CD4-positive, alpha-beta T cell (primary cell): Measurements from ENCODE around the gene NINJ1. TPM values are rescaled to one million over a fixed set of nuclear protein-coding genes. Genes with fewer than 3 reads are reported as not detected.

Experiments
- ATAC-seq: fragments of 200-7000 bp; cut with Tn5 transposase; one replicate; pipeline ENCODE4 v1.10.0; 2022; ENCODE audit warnings: mild to moderate bottlenecking; ENCODE audit not compliant: poor library complexity
- CTCF ChIA-PET: fragments of 350-600 bp; sonication (Branson Sonifier 250); formaldehyde crosslinking; loops from one replicate; lab custom pipeline; 2021; ENCODE audit warnings: antibody characterized with exemption, inconsistent platforms; lab: Charles Lee
- POLR2A ChIA-PET: fragments of 350-600 bp; sonication (Branson Sonifier 250); formaldehyde crosslinking; loops from one replicate; lab custom pipeline; 2021; ENCODE audit warnings: antibody characterized with exemption, inconsistent platforms; lab: Charles Lee
- DNase-seq, 14 experiments: peaks; one replicate each; pipeline ENCODE4 v3.0.0-alpha.2; 2013 to 2020; ENCODE audit warnings: mixed read lengths in 2 of 14
- H3K27ac ChIP-seq, 2 donors: one replicate each; pipeline versions ENCODE4 v1.5.1 to v1.7.0; 2013; ENCODE audit warnings: low read length in 2 of 2, low read depth in 1 of 2, mild to moderate bottlenecking in 1 of 2
- H3K27me3 ChIP-seq, 2 experiments: 1 replicate in 1 of 2; 2 replicates in 1 of 2; pipeline versions ENCODE4 v1.6.1 to v1.7.0; 2013; ENCODE audit warnings: low read length in 2 of 2, control low read depth in 1 of 2, mild to moderate bottlenecking in 1 of 2, moderate library complexity in 1 of 2; ENCODE audit not compliant: insufficient read depth in 2 of 2, control insufficient read depth in 1 of 2
- H3K36me3 ChIP-seq: one replicate; pipeline ENCODE4 v1.6.1; 2013; ENCODE audit warnings: low read length, control low read depth; ENCODE audit not compliant: insufficient read depth
- H3K4me1 ChIP-seq: one replicate; pipeline ENCODE4 v1.6.1; 2013; ENCODE audit warnings: low read length, control low read depth; ENCODE audit not compliant: insufficient read depth
- H3K4me3 ChIP-seq: one replicate; pipeline ENCODE4 v1.5.1; 2013; ENCODE audit warnings: mild to moderate bottlenecking, low read length, moderate library complexity
- H3K9me3 ChIP-seq, 2 experiments: 1 replicate in 1 of 2; 2 replicates in 1 of 2; pipeline versions ENCODE4 v1.6.1 to v1.7.0; 2013; ENCODE audit warnings: low read length in 2 of 2, mild to moderate bottlenecking in 2 of 2, control low read depth in 1 of 2, moderate library complexity in 1 of 2; ENCODE audit not compliant: control insufficient read depth in 1 of 2, insufficient read depth in 1 of 2
- H3K27ac Mint-ChIP-seq: one replicate; pipeline ENCODE4 v1.8.0; 2020; ENCODE audit warnings: mixed read lengths
- H3K27me3 Mint-ChIP-seq: one replicate; pipeline ENCODE4 v1.8.0; 2021; ENCODE audit warnings: mixed read lengths
- H3K36me3 Mint-ChIP-seq: one replicate; pipeline ENCODE4 v1.8.0; 2021; ENCODE audit warnings: low read depth, mixed read lengths
- H3K4me1 Mint-ChIP-seq: one replicate; pipeline ENCODE4 v1.8.0; 2021; ENCODE audit warnings: low read depth, mixed read lengths
- H3K4me3 Mint-ChIP-seq: one replicate; pipeline ENCODE4 v1.8.0; 2020; ENCODE audit warnings: mild to moderate bottlenecking, mixed read lengths
- H3K9me3 Mint-ChIP-seq: one replicate; pipeline ENCODE4 v1.8.0; 2020; ENCODE audit warnings: mixed read lengths
- intact Hi-C, 2 experiments: fragments of 100-400 bp; cut with DNase I in 1 of 2; cut with micrococcal nuclease in 1 of 2; formaldehyde crosslinking; loops; one replicate each; pipeline versions ENCODE4 v1.15.1 to v1.9.0; 2023 to 2025; cut with DNase I, micrococcal nuclease
- total RNA-seq, 174 experiments: library from RNA in 2 of 174; stranded (reverse) in 2 of 174; gene quantifications; one replicate each; pipeline ENCODE4 v1.2.3 and lab custom pipeline; 2021 to 2026
- TF ChIP-seq, protein P1 (sequence below): fragments of 200-600 bp; IDR thresholded peaks from one replicate; pipeline ENCODE4 v1.8.0; 2022; ENCODE audit warnings: antibody characterized with exemption, mild to moderate bottlenecking

NINJ1 gene
- total RNA-seq, 2 experiments from 2014 or later, result 87.8 to 87.9 TPM

DNA sequence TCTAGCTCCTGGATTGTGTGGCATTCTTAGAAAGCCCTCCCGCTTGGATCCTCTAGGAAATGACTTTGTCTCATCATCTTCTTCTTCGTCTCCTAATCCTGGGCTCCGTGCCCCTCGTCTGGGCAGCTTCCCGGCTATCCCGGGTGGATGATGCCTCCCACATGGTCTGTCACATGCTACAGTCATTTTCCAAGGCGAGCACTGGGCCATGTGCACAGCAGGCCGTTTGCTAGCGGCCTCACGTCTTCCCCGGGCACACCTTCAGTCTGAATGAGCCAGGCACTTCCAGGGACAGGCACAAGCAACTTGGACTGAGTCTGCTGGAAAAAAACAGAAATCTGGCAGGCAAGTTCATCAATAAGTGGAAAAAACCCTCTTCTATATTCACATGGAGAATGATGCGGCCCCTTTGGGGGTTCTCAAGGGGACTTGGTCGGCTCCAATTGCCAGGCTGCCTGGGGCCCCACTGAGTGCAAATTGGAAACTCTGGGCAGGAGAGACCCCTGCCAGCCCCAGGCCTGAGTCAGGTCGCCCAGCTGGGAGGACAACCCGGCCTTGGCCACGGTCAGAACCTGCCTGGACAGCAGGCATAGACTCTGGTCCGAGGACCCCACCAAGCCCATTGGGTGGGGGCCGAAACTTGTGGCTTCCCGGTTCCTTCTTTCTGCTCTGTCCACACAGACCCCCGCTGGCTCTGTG is 38.8 kb upstream of the NINJ1 start:
- intact Hi-C loops, result no loop called here
- POLR2A ChIA-PET, result no interaction called here

DNA sequence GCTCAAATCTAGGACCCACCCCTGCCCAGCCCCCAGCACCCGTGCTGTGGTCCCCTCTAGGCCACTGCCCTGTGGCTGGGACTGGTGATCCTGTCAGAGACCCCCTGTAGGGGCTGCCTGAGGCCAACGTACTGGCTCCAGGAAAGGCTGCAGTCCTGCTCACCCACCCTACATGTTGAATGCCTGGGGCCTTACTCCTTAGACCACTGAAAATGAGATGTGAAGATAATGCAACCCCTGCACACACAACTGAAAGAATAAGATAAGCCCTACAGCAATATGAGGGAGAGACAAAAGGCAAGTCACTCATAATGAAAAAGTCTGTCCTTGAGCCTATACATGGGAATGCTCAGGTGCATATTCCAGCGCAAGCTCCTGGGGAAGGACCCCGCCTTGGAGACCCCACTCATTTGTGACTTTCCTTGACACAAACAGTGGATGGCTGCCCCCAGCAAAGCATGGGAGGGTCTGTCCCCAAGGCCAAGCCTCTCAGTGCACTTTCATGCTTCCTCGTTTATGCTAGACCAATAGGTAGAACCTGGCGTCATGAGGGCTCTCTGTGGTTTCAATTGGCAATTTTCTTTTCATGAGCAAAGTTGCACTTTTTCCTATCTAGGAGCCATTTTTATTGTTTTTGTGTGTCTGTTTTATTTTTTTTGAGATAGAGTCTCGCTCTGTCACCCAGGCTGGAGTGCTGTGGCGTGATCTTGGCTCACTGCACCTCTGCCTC is 37.4 kb upstream of the NINJ1 start:
- H3K27me3 Mint-ChIP-seq, result no peaks in the 10 kb centered on the region
- Histone ChIP-seq H3K27me3 (no peaks in the 10 kb centered on the region), H3K27ac (no peak overlapping the region), H3K4me3 (no peak overlapping the region), H3K9me3 (no peaks in the 10 kb centered on the region), H3K4me1 (peaks cover 7% of the 10 kb centered on the region), H3K36me3 (no peaks in the 10 kb centered on the region)
- H3K27ac Mint-ChIP-seq, result no peak overlapping the region
- DNase-seq (no peak), ATAC-seq (no peak)
- intact Hi-C loops, result no loop called here
- H3K4me1 Mint-ChIP-seq, result peaks cover 6% of the 10 kb centered on the region
- TF ChIP-seq, protein P1, sequence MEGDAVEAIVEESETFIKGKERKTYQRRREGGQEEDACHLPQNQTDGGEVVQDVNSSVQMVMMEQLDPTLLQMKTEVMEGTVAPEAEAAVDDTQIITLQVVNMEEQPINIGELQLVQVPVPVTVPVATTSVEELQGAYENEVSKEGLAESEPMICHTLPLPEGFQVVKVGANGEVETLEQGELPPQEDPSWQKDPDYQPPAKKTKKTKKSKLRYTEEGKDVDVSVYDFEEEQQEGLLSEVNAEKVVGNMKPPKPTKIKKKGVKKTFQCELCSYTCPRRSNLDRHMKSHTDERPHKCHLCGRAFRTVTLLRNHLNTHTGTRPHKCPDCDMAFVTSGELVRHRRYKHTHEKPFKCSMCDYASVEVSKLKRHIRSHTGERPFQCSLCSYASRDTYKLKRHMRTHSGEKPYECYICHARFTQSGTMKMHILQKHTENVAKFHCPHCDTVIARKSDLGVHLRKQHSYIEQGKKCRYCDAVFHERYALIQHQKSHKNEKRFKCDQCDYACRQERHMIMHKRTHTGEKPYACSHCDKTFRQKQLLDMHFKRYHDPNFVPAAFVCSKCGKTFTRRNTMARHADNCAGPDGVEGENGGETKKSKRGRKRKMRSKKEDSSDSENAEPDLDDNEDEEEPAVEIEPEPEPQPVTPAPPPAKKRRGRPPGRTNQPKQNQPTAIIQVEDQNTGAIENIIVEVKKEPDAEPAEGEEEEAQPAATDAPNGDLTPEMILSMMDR, result no peak
- CTCF ChIA-PET, result no interaction called here
- POLR2A ChIA-PET, result no interaction called here
- no peak overlapping the region for H3K4me3 Mint-ChIP-seq
- no peaks in the 10 kb centered on the region for H3K9me3 Mint-ChIP-seq
- no peaks in the 10 kb centered on the region for H3K36me3 Mint-ChIP-seq

More for the DNA sequence above, 38.8 kb upstream of the NINJ1 start:
- no peak overlapping the region for H3K27ac Mint-ChIP-seq
- DNase-seq, result no peak
- no peaks in the 10 kb centered on the region for H3K9me3 Mint-ChIP-seq
- Histone ChIP-seq H3K4me1 (peaks cover 7% of the 10 kb centered on the region), H3K4me3 (no peak overlapping the region), H3K27ac (no peak overlapping the region), H3K9me3 (no peaks in the 10 kb centered on the region), H3K36me3 (no peaks in the 10 kb centered on the region), H3K27me3 (no peaks in the 10 kb centered on the region)
- no peak for ATAC-seq
- no peak overlapping the region for H3K4me3 Mint-ChIP-seq
- CTCF ChIA-PET, result no interaction called here
- H3K4me1 Mint-ChIP-seq, result peaks cover 6% of the 10 kb centered on the region
- no peaks in the 10 kb centered on the region for H3K27me3 Mint-ChIP-seq
- no peaks in the 10 kb centered on the region for H3K36me3 Mint-ChIP-seq
- TF ChIP-seq, protein P1, result no peak

DNA sequence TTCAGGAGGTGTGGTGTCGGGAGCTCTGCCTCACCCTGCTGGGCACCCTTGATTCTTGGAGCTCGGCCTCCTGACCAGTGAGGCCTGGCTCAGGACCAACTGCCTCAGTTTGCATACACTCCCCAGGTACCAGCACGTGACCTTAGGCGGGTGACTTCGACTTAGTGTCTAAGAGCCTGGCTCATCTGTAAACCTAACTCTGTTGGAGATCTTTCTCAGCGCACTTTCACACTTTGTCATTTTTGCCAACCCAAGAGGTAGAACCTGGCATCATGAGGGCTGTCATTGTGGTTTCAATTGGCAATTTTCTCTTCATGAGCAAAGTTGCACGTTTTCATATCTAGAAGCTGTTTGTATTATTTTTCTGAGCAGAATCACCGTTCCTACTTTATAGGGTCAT is 36.5 kb upstream of the NINJ1 start:
- peaks cover 6% of the 10 kb centered on the region for H3K4me1 Mint-ChIP-seq
- no peaks in the 10 kb centered on the region for H3K36me3 Mint-ChIP-seq
- ATAC-seq, result no peak
- H3K27ac ChIP-seq, result no peak overlapping the region
- H3K9me3 ChIP-seq, result no peaks in the 10 kb centered on the region
- H3K9me3 Mint-ChIP-seq, result no peaks in the 10 kb centered on the region
- H3K27me3 ChIP-seq, result no peaks in the 10 kb centered on the region
- H3K27me3 Mint-ChIP-seq, result no peaks in the 10 kb centered on the region
- DNase-seq, result no peak
- CTCF ChIA-PET, result no interaction called here
- peaks cover 7% of the 10 kb centered on the region for H3K4me1 ChIP-seq
- POLR2A ChIA-PET, result no interaction called here
- no peak overlapping the region for H3K4me3 Mint-ChIP-seq
- intact Hi-C loops, result no loop called here
- H3K36me3 ChIP-seq, result no peaks in the 10 kb centered on the region
- no peak overlapping the region for H3K27ac Mint-ChIP-seq
- H3K4me3 ChIP-seq, result no peak overlapping the region
- TF ChIP-seq, protein P1, result no peak
